ENCODE measurements around the gene TINAGL1.

TINAGL1 gene

GRCh38 chr1:31620631-31621497 lies 44.5 kb downstream of the TINAGL1 start:
- Histone ChIP-seq H3K9ac (ENCODE audit: low read depth, low read length) (no peak overlapping the region), H3K36me3 (ENCODE audit: control insufficient read depth, insufficient read depth, low read length) (no peaks in the 10 kb centered on the region), H3K9me3 (ENCODE audit: control insufficient read depth, insufficient read depth, low read length) (no peaks in the 10 kb centered on the region), H3K4me1 (ENCODE audit: control insufficient read depth, insufficient read depth, low read length) (no peaks in the 10 kb centered on the region), H3K27me3 (ENCODE audit: control insufficient read depth, insufficient read depth, low read length) (peaks cover 25% of the 10 kb centered on the region), H3K4me3 (ENCODE audit: low read depth, low read length) (no peak overlapping the region)

DNA sequence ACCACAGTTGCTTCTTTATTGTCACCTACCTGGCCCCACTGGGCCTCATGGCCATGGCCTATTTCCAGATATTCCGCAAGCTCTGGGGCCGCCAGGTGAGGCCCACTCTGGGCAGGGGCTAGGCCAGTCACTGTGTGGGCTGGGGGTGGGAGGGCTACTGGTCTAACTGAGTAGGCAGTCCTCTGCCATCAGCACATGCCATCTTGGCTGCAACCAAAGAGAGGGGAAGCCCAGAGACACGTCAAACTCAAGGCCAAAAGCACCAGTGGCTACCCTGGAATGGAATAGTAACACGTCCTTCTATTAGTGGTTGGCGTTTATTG lies 45.1 kb downstream of the TINAGL1 start:
- Histone ChIP-seq H3K4me1 (ENCODE audit: control insufficient read depth, insufficient read depth, low read length) (no peaks in the 10 kb centered on the region), H3K36me3 (ENCODE audit: control insufficient read depth, insufficient read depth, low read length) (no peaks in the 10 kb centered on the region), H3K9me3 (ENCODE audit: control insufficient read depth, insufficient read depth, low read length) (no peaks in the 10 kb centered on the region), H3K4me3 (ENCODE audit: low read depth, low read length) (no peak overlapping the region), H3K27me3 (ENCODE audit: control insufficient read depth, insufficient read depth, low read length) (peaks cover 19% of the 10 kb centered on the region), H3K9ac (ENCODE audit: low read depth, low read length) (no peak overlapping the region)

GRCh38 chr1:31621847-31622730 lies 45.8 kb downstream of the TINAGL1 start:
- Histone ChIP-seq H3K27me3 (ENCODE audit: control insufficient read depth, insufficient read depth, low read length) (peaks cover 13% of the 10 kb centered on the region), H3K36me3 (ENCODE audit: control insufficient read depth, insufficient read depth, low read length) (no peaks in the 10 kb centered on the region), H3K4me1 (ENCODE audit: control insufficient read depth, insufficient read depth, low read length) (no peaks in the 10 kb centered on the region), H3K4me3 (ENCODE audit: low read depth, low read length) (no peak overlapping the region), H3K9me3 (ENCODE audit: control insufficient read depth, insufficient read depth, low read length) (no peaks in the 10 kb centered on the region), H3K9ac (ENCODE audit: low read depth, low read length) (no peak overlapping the region)

DNA sequence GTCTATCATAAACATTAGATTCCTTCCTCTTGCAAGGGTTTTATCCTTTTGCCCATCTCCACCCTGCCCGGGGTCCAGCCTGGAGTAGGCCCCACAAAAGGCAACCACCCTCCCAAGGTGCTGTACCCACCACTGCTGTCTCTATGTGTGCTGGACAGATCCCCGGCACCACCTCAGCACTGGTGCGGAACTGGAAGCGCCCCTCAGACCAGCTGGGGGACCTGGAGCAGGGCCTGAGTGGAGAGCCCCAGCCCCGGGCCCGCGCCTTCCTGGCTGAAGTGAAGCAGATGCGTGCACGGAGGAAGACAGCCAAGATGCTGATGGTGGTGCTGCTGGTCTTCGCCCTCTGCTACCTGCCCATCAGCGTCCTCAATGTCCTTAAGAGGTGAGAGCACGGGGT lies 47.0 kb downstream of the TINAGL1 start:
- H3K9me3 ChIP-seq (ENCODE audit: control insufficient read depth, insufficient read depth, low read length), result no peaks in the 10 kb centered on the region
- no peaks in the 10 kb centered on the region for H3K4me1 ChIP-seq (ENCODE audit: control insufficient read depth, insufficient read depth, low read length)
- peaks cover 9% of the 10 kb centered on the region for H3K27me3 ChIP-seq (ENCODE audit: control insufficient read depth, insufficient read depth, low read length)
- H3K4me3 ChIP-seq (ENCODE audit: low read depth, low read length), result no peak overlapping the region
- H3K36me3 ChIP-seq (ENCODE audit: control insufficient read depth, insufficient read depth, low read length), result no peaks in the 10 kb centered on the region
- no peak overlapping the region for H3K9ac ChIP-seq (ENCODE audit: low read depth, low read length)

DNA sequence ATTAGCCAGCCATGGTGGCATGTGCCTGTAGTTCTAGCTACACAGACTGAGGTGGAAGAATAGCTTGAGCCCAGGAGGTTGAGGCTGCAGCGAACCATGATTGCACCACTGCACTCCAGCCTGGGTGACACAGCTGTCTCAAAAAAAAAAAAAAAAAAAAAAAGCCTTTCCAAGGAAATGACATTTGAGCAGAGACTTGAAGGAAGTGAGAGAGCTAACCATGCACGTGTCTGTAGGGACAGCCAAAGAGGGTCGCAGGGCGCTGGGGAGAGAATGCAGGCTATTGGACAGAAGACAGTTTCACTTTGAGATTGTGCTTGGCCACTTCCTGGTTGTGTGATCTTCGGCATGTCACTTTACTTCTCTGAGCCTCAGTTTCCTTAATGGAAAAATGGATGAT lies 48.0 kb downstream of the TINAGL1 start:
- no peaks in the 10 kb centered on the region for H3K4me1 ChIP-seq (ENCODE audit: control insufficient read depth, insufficient read depth, low read length)
- no peak overlapping the region for H3K4me3 ChIP-seq (ENCODE audit: low read depth, low read length)
- H3K27me3 ChIP-seq (ENCODE audit: control insufficient read depth, insufficient read depth, low read length), result peaks cover 1% of the 10 kb centered on the region
- H3K9ac ChIP-seq (ENCODE audit: low read depth, low read length), result no peak overlapping the region
- no peaks in the 10 kb centered on the region for H3K36me3 ChIP-seq (ENCODE audit: control insufficient read depth, insufficient read depth, low read length)
- H3K9me3 ChIP-seq (ENCODE audit: control insufficient read depth, insufficient read depth, low read length), result no peaks in the 10 kb centered on the region

GRCh38 chr1:31624731-31625514 lies 48.6 kb downstream of the TINAGL1 start:
- Histone ChIP-seq H3K9ac (ENCODE audit: low read depth, low read length) (no peak overlapping the region), H3K4me3 (ENCODE audit: low read depth, low read length) (no peak overlapping the region), H3K4me1 (ENCODE audit: control insufficient read depth, insufficient read depth, low read length) (no peaks in the 10 kb centered on the region)

DNA sequence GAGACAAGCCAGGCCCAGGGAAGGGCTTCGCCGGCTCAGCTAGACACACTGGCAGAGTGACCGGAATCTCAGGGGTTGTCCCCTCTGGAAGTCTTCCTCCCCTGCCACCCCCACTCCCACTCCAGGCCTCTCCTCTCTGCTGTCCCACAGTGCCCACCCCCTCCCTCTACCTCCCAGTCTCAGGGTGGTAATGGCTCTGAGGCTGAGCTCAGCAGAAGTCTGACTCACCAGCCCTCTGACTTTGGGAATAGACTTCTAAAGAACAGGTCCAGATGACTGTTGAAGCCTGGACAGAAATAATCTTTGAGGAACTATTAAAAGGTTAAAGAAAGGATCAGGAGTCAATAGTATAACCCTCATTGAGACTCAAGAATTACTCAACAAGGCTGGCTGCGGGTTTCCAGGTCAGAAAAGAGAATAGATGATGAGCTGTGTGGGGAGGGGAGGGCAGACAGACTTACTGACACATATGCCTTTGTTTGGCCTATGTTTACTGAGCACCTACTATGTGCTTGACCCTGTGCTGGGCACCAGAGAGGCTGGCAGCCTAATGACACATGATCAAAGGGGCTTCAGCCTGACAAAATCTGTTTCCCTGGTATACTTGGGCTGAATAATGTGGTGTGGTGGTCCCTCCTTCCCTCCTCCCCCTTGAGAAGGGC lies 49.4 kb downstream of the TINAGL1 start:
- no peaks in the 10 kb centered on the region for H3K4me1 ChIP-seq (ENCODE audit: control insufficient read depth, insufficient read depth, low read length)
- H3K4me3 ChIP-seq (ENCODE audit: low read depth, low read length), result no peak overlapping the region
- no peak overlapping the region for H3K9ac ChIP-seq (ENCODE audit: low read depth, low read length)

More at GRCh38 chr1:31624731-31625514, 48.6 kb downstream of the TINAGL1 start:
- H3K36me3 ChIP-seq (ENCODE audit: control insufficient read depth, insufficient read depth, low read length), result no peaks in the 10 kb centered on the region
- H3K27me3 ChIP-seq (ENCODE audit: control insufficient read depth, insufficient read depth, low read length), result no peaks in the 10 kb centered on the region
- H3K9me3 ChIP-seq (ENCODE audit: control insufficient read depth, insufficient read depth, low read length), result no peaks in the 10 kb centered on the region

GRCh38 chr1:31626223-31627207 lies 50.2 kb downstream of the TINAGL1 start:
- no peaks in the 10 kb centered on the region for H3K9me3 ChIP-seq (ENCODE audit: control insufficient read depth, insufficient read depth, low read length)
- H3K27me3 ChIP-seq (ENCODE audit: control insufficient read depth, insufficient read depth, low read length), result no peaks in the 10 kb centered on the region
- peaks cover 13% of the 10 kb centered on the region for H3K36me3 ChIP-seq (ENCODE audit: control insufficient read depth, insufficient read depth, low read length)
- H3K4me3 ChIP-seq (ENCODE audit: low read depth, low read length), result no peak overlapping the region
- no peak overlapping the region for H3K9ac ChIP-seq (ENCODE audit: low read depth, low read length)
- no peaks in the 10 kb centered on the region for H3K4me1 ChIP-seq (ENCODE audit: control insufficient read depth, insufficient read depth, low read length)

More for the DNA sequence above, 49.4 kb downstream of the TINAGL1 start:
- Histone ChIP-seq H3K9me3 (ENCODE audit: control insufficient read depth, insufficient read depth, low read length) (no peaks in the 10 kb centered on the region), H3K36me3 (ENCODE audit: control insufficient read depth, insufficient read depth, low read length) (peaks cover 7% of the 10 kb centered on the region), H3K27me3 (ENCODE audit: control insufficient read depth, insufficient read depth, low read length) (no peaks in the 10 kb centered on the region)

GRCh38 chr1:31627301-31627929 lies 51.1 kb downstream of the TINAGL1 start:
- no peaks in the 10 kb centered on the region for H3K4me1 ChIP-seq (ENCODE audit: control insufficient read depth, insufficient read depth, low read length)
- H3K9me3 ChIP-seq (ENCODE audit: control insufficient read depth, insufficient read depth, low read length), result no peaks in the 10 kb centered on the region
- H3K4me3 ChIP-seq (ENCODE audit: low read depth, low read length), result no peak overlapping the region
- H3K9ac ChIP-seq (ENCODE audit: low read depth, low read length), result no peak overlapping the region
- no peaks in the 10 kb centered on the region for H3K27me3 ChIP-seq (ENCODE audit: control insufficient read depth, insufficient read depth, low read length)
- H3K36me3 ChIP-seq (ENCODE audit: control insufficient read depth, insufficient read depth, low read length), result peaks cover 16% of the 10 kb centered on the region

DNA sequence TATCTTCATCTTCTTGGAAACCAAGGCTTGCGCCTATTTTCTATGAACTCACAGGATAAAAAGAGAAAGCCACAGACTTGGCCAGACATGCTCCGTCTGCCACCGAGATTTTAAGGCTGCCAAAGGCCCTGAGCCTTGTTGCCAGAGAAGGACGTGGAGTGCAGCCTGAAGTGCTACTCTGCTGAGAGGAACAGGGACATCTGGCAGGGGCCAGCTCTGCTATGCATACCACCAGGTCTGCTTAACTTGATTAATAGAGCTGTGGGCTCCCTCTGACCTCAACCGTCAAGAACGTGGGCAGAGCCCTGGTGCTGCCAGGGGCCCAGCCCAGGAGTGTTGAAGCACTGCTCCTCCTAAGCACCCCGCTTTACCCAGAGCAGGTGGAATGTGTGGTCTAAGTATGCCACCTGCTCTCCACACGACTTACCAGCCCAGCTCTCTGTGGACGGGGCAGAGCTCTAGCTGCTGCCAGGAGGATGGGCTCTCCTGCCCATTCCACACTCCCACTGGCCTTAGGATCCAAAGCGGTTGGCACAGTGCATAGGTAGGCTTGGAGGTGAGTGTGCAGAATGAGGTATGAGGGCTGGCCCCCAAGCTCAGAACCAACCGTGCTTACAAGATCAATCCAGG lies 51.7 kb downstream of the TINAGL1 start:
- Histone ChIP-seq H3K4me3 (ENCODE audit: low read depth, low read length) (no peak overlapping the region), H3K4me1 (ENCODE audit: control insufficient read depth, insufficient read depth, low read length) (no peaks in the 10 kb centered on the region), H3K9ac (ENCODE audit: low read depth, low read length) (no peak overlapping the region)

More for the DNA sequence above, 51.7 kb downstream of the TINAGL1 start:
- Histone ChIP-seq H3K36me3 (ENCODE audit: control insufficient read depth, insufficient read depth, low read length) (peaks cover 21% of the 10 kb centered on the region), H3K27me3 (ENCODE audit: control insufficient read depth, insufficient read depth, low read length) (no peaks in the 10 kb centered on the region), H3K9me3 (ENCODE audit: control insufficient read depth, insufficient read depth, low read length) (no peaks in the 10 kb centered on the region)
